ENCODE results near the gene STXBP4.

STXBP4 gene

GRCh38 chr17:55154101-55154500, 185.5 kb downstream of the STXBP4 start:
- in situ Hi-C loops (cut with HindIII; ENCODE audit: low sequenced_read_pairs), result no loop called here
- TF ChIP-seq, protein P1, sequence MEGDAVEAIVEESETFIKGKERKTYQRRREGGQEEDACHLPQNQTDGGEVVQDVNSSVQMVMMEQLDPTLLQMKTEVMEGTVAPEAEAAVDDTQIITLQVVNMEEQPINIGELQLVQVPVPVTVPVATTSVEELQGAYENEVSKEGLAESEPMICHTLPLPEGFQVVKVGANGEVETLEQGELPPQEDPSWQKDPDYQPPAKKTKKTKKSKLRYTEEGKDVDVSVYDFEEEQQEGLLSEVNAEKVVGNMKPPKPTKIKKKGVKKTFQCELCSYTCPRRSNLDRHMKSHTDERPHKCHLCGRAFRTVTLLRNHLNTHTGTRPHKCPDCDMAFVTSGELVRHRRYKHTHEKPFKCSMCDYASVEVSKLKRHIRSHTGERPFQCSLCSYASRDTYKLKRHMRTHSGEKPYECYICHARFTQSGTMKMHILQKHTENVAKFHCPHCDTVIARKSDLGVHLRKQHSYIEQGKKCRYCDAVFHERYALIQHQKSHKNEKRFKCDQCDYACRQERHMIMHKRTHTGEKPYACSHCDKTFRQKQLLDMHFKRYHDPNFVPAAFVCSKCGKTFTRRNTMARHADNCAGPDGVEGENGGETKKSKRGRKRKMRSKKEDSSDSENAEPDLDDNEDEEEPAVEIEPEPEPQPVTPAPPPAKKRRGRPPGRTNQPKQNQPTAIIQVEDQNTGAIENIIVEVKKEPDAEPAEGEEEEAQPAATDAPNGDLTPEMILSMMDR (IDR thresholded peaks at IDR 0.05; ENCODE audit: low read depth, low read length), result no peak
- DNase-seq (ENCODE audit: low read depth, low spot score), result no peak
- no peak overlapping the region for H3K4me3 ChIP-seq (ENCODE audit: low read depth, low read length)

GRCh38 chr17:55155856-55156560, 187.4 kb downstream of the STXBP4 start:
- DNase-seq (ENCODE audit: low read depth, low spot score), result no peak

DNA sequence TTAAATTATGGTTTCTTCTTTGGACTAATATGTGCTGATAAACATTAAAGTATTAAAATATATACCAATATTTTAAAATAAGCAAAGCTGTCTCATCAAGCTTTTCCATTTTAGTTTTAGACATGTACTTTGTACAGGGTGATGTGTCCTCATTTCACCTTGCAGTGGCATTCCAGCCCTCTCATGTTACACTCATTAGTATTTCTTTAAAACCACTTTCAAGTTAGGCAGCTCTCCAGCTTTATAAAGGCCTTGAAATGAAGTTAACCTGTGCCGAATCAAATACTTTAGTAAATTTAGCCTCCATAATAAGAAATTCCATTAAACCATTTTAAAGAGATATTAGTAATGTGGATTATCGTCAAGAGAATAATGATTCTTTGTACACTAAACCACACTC, 188.6 kb downstream of the STXBP4 start:
- TF ChIP-seq, protein P1 (IDR thresholded peaks at IDR 0.05; ENCODE audit: low read depth, low read length), result no peak
- in situ Hi-C loops (cut with HindIII; ENCODE audit: low sequenced_read_pairs), result no loop called here
- peak; percentile 76 for DNase-seq (ENCODE audit: low read depth, low spot score)
- H3K4me3 ChIP-seq (ENCODE audit: low read depth, low read length), result no peak overlapping the region

More at GRCh38 chr17:55155856-55156560, 187.4 kb downstream of the STXBP4 start:
- TF ChIP-seq, protein P1 (IDR thresholded peaks at IDR 0.05; ENCODE audit: low read depth, low read length), result no peak
- no peak overlapping the region for H3K4me3 ChIP-seq (ENCODE audit: low read depth, low read length)
- in situ Hi-C loops (cut with HindIII; ENCODE audit: low sequenced_read_pairs), result no loop called here

DNA sequence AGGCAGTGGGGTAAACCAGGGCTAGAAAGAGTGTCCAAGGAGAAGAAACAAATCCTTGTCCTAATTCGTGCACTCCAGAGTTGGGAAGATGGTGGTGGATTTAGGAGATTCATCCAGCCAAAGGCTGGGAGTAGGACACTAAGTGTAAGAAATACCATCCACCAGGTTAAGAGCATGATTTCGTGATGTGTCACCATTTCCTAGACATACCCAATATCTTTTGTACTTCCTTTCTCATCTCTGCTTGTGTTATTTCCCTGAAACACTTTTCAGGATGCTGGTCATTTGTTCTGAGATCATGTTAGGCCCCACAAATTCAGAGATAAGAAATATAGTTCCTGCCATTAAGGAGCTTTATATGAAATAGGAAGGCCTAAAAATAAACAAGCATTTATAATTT, 189.9 kb downstream of the STXBP4 start:
- TF ChIP-seq, protein P1 (IDR thresholded peaks at IDR 0.05; ENCODE audit: low read depth, low read length), result no peak
- in situ Hi-C loops (cut with HindIII; ENCODE audit: low sequenced_read_pairs), result no loop called here
- no peak for DNase-seq (ENCODE audit: low read depth, low spot score)
- no peak overlapping the region for H3K4me3 ChIP-seq (ENCODE audit: low read depth, low read length)

DNA sequence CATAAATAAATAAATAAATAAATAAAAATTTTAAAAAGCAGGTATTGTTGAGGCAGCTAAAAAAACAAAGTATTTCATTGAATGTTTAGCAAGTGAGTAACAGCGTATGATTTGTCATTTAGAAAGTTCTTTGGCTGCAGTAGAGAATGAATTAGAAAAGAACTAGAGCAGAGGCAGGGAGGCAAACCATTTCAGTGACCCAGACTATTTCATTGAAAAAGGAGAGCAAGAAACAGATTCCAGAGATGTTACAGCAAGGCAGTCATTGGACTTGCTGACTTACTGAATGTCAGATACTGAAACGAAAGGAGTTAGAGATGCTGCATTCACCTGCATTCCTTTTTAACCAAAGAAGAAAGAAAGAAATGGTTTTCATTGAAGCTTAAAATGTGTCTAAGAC, 190.7 kb downstream of the STXBP4 start:
- peak; percentile 70 for DNase-seq (ENCODE audit: low read depth, low spot score)
- in situ Hi-C loops (cut with HindIII; ENCODE audit: low sequenced_read_pairs), result no loop called here
- TF ChIP-seq, protein P1 (IDR thresholded peaks at IDR 0.05; ENCODE audit: low read depth, low read length), result no peak
- no peak overlapping the region for H3K4me3 ChIP-seq (ENCODE audit: low read depth, low read length)

DNA sequence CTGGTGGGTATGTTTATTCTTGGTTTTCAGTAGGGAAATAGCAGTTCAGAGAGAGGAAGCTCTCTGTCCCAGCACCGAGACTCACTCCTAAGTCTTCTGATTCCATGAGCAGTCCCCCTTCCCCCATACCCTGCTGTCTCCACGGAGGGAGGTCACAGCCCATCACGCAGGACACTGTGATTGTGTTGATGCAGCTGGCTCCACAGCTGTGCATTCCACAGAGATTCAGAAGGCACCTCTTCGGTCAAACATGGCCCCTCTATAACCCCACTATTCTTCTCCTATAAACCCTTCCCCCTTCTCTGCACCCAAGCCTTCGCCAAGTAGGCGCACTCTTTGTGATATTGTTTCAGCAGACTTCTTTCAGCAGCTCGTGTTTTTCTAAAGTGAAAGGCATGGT, 191.9 kb downstream of the STXBP4 start:
- TF ChIP-seq, protein P1 (IDR thresholded peaks at IDR 0.05; ENCODE audit: low read depth, low read length), result no peak
- in situ Hi-C loops (cut with HindIII; ENCODE audit: low sequenced_read_pairs), result no loop called here
- DNase-seq (ENCODE audit: low read depth, low spot score), result no peak
- no peak overlapping the region for H3K4me3 ChIP-seq (ENCODE audit: low read depth, low read length)

Data from astrocyte of the spinal cord (primary cell).